HG02885 (cell line): ENCODE results near the gene TMEM145.
"Not testable (repeated sequence)": the region's sequence is repeated elsewhere in the genome, so short reads cannot be mapped to it uniquely, and the experiment has no call there.

Experiments used
- ATAC-seq: cut with Tn5 transposase; IDR thresholded peaks from one replicate; pipeline ENCODE4 v1.9.1; 2021; ENCODE audit warnings: mild to moderate bottlenecking; ENCODE audit not compliant: unreplicated experiment, poor library complexity

Gene TMEM145

GRCh38 chr19:42311657-42312056 lies 1.5 kb upstream of the TMEM145 start:
- no peak for ATAC-seq

- no peak for ATAC-seq
These were observed 739 bp upstream of the TMEM145 start for GRCh38 chr19:42312370-42312769.

- no peak for ATAC-seq
These were observed 989 bp downstream of the TMEM145 start for GRCh38 chr19:42313840-42314755.

GRCh38 chr19:42315024-42315423 lies 1.9 kb downstream of the TMEM145 start:
- ATAC-seq: no peak

GRCh38 chr19:42316223-42317211 lies 3.4 kb downstream of the TMEM145 start:
- no peak for ATAC-seq

GRCh38 chr19:42317535-42317934 lies 4.4 kb downstream of the TMEM145 start:
- no peak for ATAC-seq

GRCh38 chr19:42322305-42322704 lies 9.2 kb downstream of the TMEM145 start:
- ATAC-seq: no peak

- ATAC-seq: no peak
These were observed 10.4 kb downstream of the TMEM145 start for GRCh38 chr19:42323473-42323851.

GRCh38 chr19:42323852-42324654 lies 10.9 kb downstream of the TMEM145 start:
- no peak for ATAC-seq

GRCh38 chr19:42324655-42325307 lies 11.7 kb downstream of the TMEM145 start:
- no peak for ATAC-seq

- ATAC-seq: peak; percentile 90
These were observed 12.3 kb downstream of the TMEM145 start, which contains the start of gene MEGF8 for GRCh38 chr19:42325308-42325895. TSS of gene MEGF8 (plus strand) at chr19:42325635. CDS start at chr19:42326244, 609 bp downstream.

GRCh38 chr19:42325896-42326771 lies 13.0 kb downstream of the TMEM145 start:
- peak; percentile 12 for ATAC-seq

GRCh38 chr19:42326969-42327368 lies 13.9 kb downstream of the TMEM145 start:
- ATAC-seq: no peak

GRCh38 chr19:42327381-42327780 lies 14.3 kb downstream of the TMEM145 start:
- ATAC-seq: no peak

GRCh38 chr19:42328106-42328505 lies 15.0 kb downstream of the TMEM145 start:
- no peak for ATAC-seq

- no peak for ATAC-seq
These were observed 15.7 kb downstream of the TMEM145 start for GRCh38 chr19:42328854-42329253.

GRCh38 chr19:42330241-42330711 lies 17.2 kb downstream of the TMEM145 start:
- no peak for ATAC-seq

- ATAC-seq: not testable (repeated sequence)
These were observed 18.2 kb downstream of the TMEM145 start for GRCh38 chr19:42331333-42331732.
